GM23338 (cell line): ENCODE results near the gene ZNF415. TPM values are rescaled to one million over a fixed set of nuclear protein-coding genes. Genes with fewer than 3 reads are reported as not detected.

Source experiments
- ATAC-seq: fragments of 200-7000 bp; cut with Tn5 transposase; 3 replicates; pipeline ENCODE4 v1.9.1; 2020
- DNase-seq: peaks from one replicate; pipeline ENCODE4 v3.0.0-alpha.2; 2015; ENCODE audit warnings: low spot score
- H2AFZ ChIP-seq: fragments of 200-600 bp; sonication (generic); 2 replicates; pipeline ENCODE4 v1.8.0; 2016; ENCODE audit warnings: antibody characterized with exemption, mild to moderate bottlenecking, moderate library complexity
- H3F3A ChIP-seq: fragments of 200-600 bp; sonication (generic); replicated peaks from 2 replicates; pipeline ENCODE4 v1.8.0; 2017; ENCODE audit warnings: antibody characterized with exemption, mixed run types, low read depth
- H3K27ac ChIP-seq: fragments of 200-600 bp; sonication (generic); 2 replicates; pipeline ENCODE4 v1.6.1; 2016; ENCODE audit warnings: low read depth
- H3K27me3 ChIP-seq: fragments of 200-600 bp; sonication (generic); 2 replicates; pipeline ENCODE4 v1.8.0; 2016; ENCODE audit warnings: mild to moderate bottlenecking, mixed run types, moderate library complexity; ENCODE audit not compliant: insufficient read depth
- H3K36me3 ChIP-seq: fragments of 200-600 bp; sonication (generic); 2 replicates; pipeline ENCODE4 v1.8.0; 2016; ENCODE audit warnings: mild to moderate bottlenecking; ENCODE audit not compliant: insufficient read depth
- H3K4me1 ChIP-seq: fragments of 200-600 bp; sonication (generic); 2 replicates; pipeline ENCODE4 v1.8.0; 2016; ENCODE audit warnings: mild to moderate bottlenecking, moderate library complexity; ENCODE audit not compliant: insufficient read depth
- H3K4me2 ChIP-seq: fragments of 200-600 bp; sonication (generic); 2 replicates; pipeline ENCODE4 v1.7.1; 2017; ENCODE audit warnings: mixed run types
- H3K4me3 ChIP-seq: fragments of 200-600 bp; sonication (generic); 2 replicates; pipeline ENCODE4 v1.6.1; 2016; ENCODE audit warnings: mixed run types
- H3K79me2 ChIP-seq: fragments of 200-600 bp; sonication (generic); replicated peaks from 2 replicates; pipeline ENCODE4 v1.8.0; 2017; ENCODE audit warnings: mild to moderate bottlenecking; ENCODE audit not compliant: insufficient read depth
- H3K9me2 ChIP-seq: fragments of 200-600 bp; sonication (generic); 2 replicates; pipeline ENCODE4 v1.8.0; 2017; ENCODE audit not compliant: insufficient read depth
- H4K20me1 ChIP-seq: fragments of 200-600 bp; sonication (generic); replicated peaks from 2 replicates; pipeline ENCODE4 v1.8.0; 2017; ENCODE audit warnings: mild to moderate bottlenecking; ENCODE audit not compliant: insufficient read depth
- H3K27ac Mint-ChIP-seq: 2 replicates; pipeline ENCODE4 v1.8.0; 2020; ENCODE audit warnings: inconsistent platforms, mild to moderate bottlenecking, moderate library complexity, mixed read lengths
- H3K27me3 Mint-ChIP-seq: 3 replicates; pipeline ENCODE4 v1.8.0; 2022; ENCODE audit warnings: low read depth, mild to moderate bottlenecking, moderate library complexity, mixed read lengths, inconsistent platforms; ENCODE audit not compliant: insufficient read depth, poor library complexity
- H3K36me3 Mint-ChIP-seq: 3 replicates; pipeline ENCODE4 v1.8.0; 2021; ENCODE audit warnings: low read depth, mild to moderate bottlenecking, inconsistent platforms, moderate library complexity, mixed read lengths
- H3K4me1 Mint-ChIP-seq: 3 replicates; pipeline ENCODE4 v1.8.0; 2020; ENCODE audit warnings: mild to moderate bottlenecking, inconsistent platforms, mixed read lengths
- H3K4me3 Mint-ChIP-seq: 3 replicates; pipeline ENCODE4 v1.8.0; 2021; ENCODE audit warnings: moderate library complexity, mild to moderate bottlenecking, inconsistent platforms, mixed read lengths
- H3K9me3 Mint-ChIP-seq: 3 replicates; pipeline ENCODE4 v1.8.0; 2020; ENCODE audit warnings: moderate library complexity, mild to moderate bottlenecking, inconsistent platforms, mixed read lengths
- CREB1 ChIP-seq: fragments of 250-450 bp; sonication (Bioruptor Pico); IDR thresholded peaks from 2 replicates; pipeline ENCODE4 v1.5.0; 2020; ENCODE audit warnings: low read depth, mild to moderate bottlenecking, moderate library complexity
- EZH2 ChIP-seq: fragments of 200-600 bp; sonication (generic); IDR thresholded peaks from one replicate; pipeline ENCODE4 v1.8.0; 2017; ENCODE audit warnings: antibody characterized with exemption, mild to moderate bottlenecking, low read depth; ENCODE audit not compliant: unreplicated experiment
- NANOG ChIP-seq: IDR thresholded peaks from 2 replicates; pipeline ENCODE4 v1.6.1; 2016; ENCODE audit warnings: antibody characterized with exemption, borderline replicate concordance
- POLR2AphosphoS5 ChIP-seq: IDR thresholded peaks from 2 replicates; pipeline ENCODE4 v1.6.1; 2016; ENCODE audit warnings: antibody characterized with exemption, low read depth
- STAT1 ChIP-seq: IDR thresholded peaks from one replicate; pipeline ENCODE4 v1.6.1; 2016; ENCODE audit warnings: antibody characterized with exemption; ENCODE audit not compliant: unreplicated experiment
- ZNF114 ChIP-seq: fragments of 250-450 bp; sonication (Bioruptor Pico); IDR thresholded peaks from 2 replicates; pipeline ENCODE4 v1.5.0; 2020; ENCODE audit warnings: mild to moderate bottlenecking, moderate library complexity
- polyA plus RNA-seq: library from polyadenylated mRNA; unstranded; fragments of >200 nt; fragmentation: Nextera tagmentation; extraction: Ambion mirVana; gene quantifications from 2 replicates; pipeline ENCODE4 v1.2.1, GENCODE V29; 2016
- total RNA-seq: library from RNA; depleted of rRNA; stranded (reverse); fragments of >200 nt; shearing (Covaris generic); gene quantifications from 2 replicates; pipeline ENCODE4 v1.2.3, GENCODE V29; 2014
- TF ChIP-seq, protein P1 (sequence below), 2 experiments: fragments of 200-600 bp in 1 of 2; sonication (generic) in 1 of 2; conservative IDR thresholded peaks; 2 replicates each; pipeline versions ENCODE4 v1.5.1 to v1.6.1; 2016 to 2017; ENCODE audit warnings: antibody characterized with exemption in 2 of 2, low read depth in 2 of 2, mild to moderate bottlenecking in 2 of 2, moderate library complexity in 1 of 2
- TF ChIP-seq, protein P2 (sequence below): IDR thresholded peaks from 2 replicates; pipeline ENCODE4 v1.6.1; 2016; ENCODE audit warnings: antibody characterized with exemption
- TF ChIP-seq, protein P3 (sequence below): fragments of 250-450 bp; sonication (Bioruptor Pico); IDR thresholded peaks from 2 replicates; pipeline ENCODE4 v1.5.0; 2020; ENCODE audit warnings: mild to moderate bottlenecking, moderate library complexity

ZNF415 gene
- total and polyA plus RNA-seq, 2 experiments from 2014 or later, result 9.2 to 9.3 TPM

DNA sequence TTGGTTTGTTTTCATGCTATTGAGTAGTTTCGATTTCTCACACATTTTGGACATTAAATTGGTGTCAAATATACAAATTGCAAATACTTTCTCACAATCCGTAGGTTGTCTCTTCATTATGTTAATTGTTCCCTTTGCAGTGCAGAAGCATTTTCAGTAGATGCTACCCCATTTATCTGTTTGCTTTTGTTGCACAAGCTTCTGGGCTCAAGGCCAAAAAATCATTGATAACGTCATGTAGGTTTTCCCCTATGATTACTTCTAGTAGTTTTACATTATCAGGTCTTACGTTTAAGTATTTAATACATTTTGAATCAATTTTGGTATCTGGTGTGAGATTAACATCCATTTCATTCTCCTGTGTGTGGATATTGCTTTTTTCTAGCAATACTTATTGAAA is 40.2 kb upstream of the ZNF415 start:
- Mint-ChIP-seq H3K9me3 (peaks cover 59% of the 10 kb centered on the region), H3K36me3 (peaks cover 54% of the 10 kb centered on the region), H3K4me3 (no peak overlapping the region), H3K27ac (no peak overlapping the region), H3K4me1 (no peaks in the 10 kb centered on the region), H3K27me3 (peaks cover 5% of the 10 kb centered on the region)
- no peaks in the 10 kb centered on the region for H3K4me1 ChIP-seq
- no peaks in the 10 kb centered on the region for H3K27me3 ChIP-seq
- no peak overlapping the region for H3K4me2 ChIP-seq
- H3F3A ChIP-seq, result no peaks in the 10 kb centered on the region
- H3K79me2 ChIP-seq, result no peaks in the 10 kb centered on the region
- H4K20me1 ChIP-seq, result no peaks in the 10 kb centered on the region
- H3K4me3 ChIP-seq, result no peak overlapping the region
- H3K27ac ChIP-seq, result no peak overlapping the region
- ATAC-seq, result no peak
- H3K9me2 ChIP-seq, result peaks cover 5% of the 10 kb centered on the region; the same call in 1 of the 2 replicates
- H2AFZ ChIP-seq, result no peak overlapping the region
- DNase-seq, result no peak
- no peaks in the 10 kb centered on the region; the same call in 1 of the 2 replicates for H3K36me3 ChIP-seq
- TF ChIP-seq, protein P1, sequence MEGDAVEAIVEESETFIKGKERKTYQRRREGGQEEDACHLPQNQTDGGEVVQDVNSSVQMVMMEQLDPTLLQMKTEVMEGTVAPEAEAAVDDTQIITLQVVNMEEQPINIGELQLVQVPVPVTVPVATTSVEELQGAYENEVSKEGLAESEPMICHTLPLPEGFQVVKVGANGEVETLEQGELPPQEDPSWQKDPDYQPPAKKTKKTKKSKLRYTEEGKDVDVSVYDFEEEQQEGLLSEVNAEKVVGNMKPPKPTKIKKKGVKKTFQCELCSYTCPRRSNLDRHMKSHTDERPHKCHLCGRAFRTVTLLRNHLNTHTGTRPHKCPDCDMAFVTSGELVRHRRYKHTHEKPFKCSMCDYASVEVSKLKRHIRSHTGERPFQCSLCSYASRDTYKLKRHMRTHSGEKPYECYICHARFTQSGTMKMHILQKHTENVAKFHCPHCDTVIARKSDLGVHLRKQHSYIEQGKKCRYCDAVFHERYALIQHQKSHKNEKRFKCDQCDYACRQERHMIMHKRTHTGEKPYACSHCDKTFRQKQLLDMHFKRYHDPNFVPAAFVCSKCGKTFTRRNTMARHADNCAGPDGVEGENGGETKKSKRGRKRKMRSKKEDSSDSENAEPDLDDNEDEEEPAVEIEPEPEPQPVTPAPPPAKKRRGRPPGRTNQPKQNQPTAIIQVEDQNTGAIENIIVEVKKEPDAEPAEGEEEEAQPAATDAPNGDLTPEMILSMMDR (conservative IDR thresholded peaks at IDR 0.05; ENCODE audit: low read depth in 2 of 2), result no peak
- TF ChIP-seq ZNF114, result no peak
- no peak for TF ChIP-seq STAT1
- no peak for TF ChIP-seq EZH2
- TF ChIP-seq CREB1 (CRISPR knock-in tag), result no peak
- TF ChIP-seq NANOG, result no peak
- TF ChIP-seq, protein P2, sequence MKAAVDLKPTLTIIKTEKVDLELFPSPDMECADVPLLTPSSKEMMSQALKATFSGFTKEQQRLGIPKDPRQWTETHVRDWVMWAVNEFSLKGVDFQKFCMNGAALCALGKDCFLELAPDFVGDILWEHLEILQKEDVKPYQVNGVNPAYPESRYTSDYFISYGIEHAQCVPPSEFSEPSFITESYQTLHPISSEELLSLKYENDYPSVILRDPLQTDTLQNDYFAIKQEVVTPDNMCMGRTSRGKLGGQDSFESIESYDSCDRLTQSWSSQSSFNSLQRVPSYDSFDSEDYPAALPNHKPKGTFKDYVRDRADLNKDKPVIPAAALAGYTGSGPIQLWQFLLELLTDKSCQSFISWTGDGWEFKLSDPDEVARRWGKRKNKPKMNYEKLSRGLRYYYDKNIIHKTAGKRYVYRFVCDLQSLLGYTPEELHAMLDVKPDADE, result no peak
- no peak for TF ChIP-seq POLR2AphosphoS5
- TF ChIP-seq, protein P3, sequence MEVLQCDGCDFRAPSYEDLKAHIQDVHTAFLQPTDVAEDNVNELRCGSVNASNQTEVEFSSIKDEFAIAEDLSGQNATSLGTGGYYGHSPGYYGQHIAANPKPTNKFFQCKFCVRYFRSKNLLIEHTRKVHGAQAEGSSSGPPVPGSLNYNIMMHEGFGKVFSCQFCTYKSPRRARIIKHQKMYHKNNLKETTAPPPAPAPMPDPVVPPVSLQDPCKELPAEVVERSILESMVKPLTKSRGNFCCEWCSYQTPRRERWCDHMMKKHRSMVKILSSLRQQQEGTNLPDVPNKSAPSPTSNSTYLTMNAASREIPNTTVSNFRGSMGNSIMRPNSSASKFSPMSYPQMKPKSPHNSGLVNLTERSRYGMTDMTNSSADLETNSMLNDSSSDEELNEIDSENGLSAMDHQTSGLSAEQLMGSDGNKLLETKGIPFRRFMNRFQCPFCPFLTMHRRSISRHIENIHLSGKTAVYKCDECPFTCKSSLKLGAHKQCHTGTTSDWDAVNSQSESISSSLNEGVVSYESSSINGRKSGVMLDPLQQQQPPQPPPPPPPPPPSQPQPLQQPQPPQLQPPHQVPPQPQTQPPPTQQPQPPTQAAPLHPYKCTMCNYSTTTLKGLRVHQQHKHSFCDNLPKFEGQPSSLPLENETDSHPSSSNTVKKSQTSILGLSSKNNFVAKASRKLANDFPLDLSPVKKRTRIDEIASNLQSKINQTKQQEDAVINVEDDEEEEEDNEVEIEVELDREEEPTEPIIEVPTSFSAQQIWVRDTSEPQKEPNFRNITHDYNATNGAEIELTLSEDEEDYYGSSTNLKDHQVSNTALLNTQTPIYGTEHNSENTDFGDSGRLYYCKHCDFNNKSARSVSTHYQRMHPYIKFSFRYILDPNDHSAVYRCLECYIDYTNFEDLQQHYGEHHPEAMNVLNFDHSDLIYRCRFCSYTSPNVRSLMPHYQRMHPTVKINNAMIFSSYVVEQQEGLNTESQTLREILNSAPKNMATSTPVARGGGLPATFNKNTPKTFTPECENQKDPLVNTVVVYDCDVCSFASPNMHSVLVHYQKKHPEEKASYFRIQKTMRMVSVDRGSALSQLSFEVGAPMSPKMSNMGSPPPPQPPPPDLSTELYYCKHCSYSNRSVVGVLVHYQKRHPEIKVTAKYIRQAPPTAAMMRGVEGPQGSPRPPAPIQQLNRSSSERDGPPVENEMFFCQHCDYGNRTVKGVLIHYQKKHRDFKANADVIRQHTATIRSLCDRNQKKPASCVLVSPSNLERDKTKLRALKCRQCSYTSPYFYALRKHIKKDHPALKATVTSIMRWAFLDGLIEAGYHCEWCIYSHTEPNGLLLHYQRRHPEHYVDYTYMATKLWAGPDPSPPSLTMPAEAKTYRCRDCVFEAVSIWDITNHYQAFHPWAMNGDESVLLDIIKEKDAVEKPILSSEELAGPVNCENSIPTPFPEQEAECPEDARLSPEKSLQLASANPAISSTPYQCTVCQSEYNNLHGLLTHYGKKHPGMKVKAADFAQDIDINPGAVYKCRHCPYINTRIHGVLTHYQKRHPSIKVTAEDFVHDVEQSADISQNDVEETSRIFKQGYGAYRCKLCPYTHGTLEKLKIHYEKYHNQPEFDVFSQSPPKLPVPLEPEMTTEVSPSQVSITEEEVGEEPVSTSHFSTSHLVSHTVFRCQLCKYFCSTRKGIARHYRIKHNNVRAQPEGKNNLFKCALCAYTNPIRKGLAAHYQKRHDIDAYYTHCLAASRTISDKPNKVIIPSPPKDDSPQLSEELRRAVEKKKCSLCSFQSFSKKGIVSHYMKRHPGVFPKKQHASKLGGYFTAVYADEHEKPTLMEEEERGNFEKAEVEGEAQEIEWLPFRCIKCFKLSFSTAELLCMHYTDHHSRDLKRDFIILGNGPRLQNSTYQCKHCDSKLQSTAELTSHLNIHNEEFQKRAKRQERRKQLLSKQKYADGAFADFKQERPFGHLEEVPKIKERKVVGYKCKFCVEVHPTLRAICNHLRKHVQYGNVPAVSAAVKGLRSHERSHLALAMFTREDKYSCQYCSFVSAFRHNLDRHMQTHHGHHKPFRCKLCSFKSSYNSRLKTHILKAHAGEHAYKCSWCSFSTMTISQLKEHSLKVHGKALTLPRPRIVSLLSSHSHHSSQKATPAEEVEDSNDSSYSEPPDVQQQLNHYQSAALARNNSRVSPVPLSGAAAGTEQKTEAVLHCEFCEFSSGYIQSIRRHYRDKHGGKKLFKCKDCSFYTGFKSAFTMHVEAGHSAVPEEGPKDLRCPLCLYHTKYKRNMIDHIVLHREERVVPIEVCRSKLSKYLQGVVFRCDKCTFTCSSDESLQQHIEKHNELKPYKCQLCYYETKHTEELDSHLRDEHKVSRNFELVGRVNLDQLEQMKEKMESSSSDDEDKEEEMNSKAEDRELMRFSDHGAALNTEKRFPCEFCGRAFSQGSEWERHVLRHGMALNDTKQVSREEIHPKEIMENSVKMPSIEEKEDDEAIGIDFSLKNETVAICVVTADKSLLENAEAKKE (CRISPR knock-in tag), result no peak
